ENCODE measurements around the gene GPRC5C. TPM values are rescaled to one million over a fixed set of nuclear protein-coding genes. Genes with fewer than 3 reads are reported as not detected.

Gene GPRC5C
- total and polyA plus RNA-seq, 7 donors = 6.1 to 78.1 (median 16.9) TPM

DNA sequence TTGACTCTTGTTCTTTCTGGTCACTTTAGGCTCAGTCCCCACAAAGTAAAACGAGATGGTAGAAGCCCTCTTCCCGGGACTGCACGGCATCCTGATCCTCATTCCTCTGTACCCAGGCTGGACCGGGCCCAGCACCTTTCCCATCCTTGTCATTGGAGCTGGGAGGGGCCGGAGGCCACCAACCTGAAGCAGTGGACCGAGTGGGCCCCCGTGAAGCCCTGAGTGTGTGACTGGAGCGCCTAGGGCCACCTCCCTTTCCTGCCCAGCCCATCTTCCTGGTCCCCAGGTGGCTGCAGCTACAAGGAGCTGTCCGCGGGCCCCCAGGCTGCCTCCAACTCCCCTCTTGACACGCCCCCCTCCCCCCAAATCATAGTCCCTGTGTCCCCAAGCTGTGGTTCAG, 17.4 kb downstream of the GPRC5C start:
- TF ChIP-seq, protein P1, sequence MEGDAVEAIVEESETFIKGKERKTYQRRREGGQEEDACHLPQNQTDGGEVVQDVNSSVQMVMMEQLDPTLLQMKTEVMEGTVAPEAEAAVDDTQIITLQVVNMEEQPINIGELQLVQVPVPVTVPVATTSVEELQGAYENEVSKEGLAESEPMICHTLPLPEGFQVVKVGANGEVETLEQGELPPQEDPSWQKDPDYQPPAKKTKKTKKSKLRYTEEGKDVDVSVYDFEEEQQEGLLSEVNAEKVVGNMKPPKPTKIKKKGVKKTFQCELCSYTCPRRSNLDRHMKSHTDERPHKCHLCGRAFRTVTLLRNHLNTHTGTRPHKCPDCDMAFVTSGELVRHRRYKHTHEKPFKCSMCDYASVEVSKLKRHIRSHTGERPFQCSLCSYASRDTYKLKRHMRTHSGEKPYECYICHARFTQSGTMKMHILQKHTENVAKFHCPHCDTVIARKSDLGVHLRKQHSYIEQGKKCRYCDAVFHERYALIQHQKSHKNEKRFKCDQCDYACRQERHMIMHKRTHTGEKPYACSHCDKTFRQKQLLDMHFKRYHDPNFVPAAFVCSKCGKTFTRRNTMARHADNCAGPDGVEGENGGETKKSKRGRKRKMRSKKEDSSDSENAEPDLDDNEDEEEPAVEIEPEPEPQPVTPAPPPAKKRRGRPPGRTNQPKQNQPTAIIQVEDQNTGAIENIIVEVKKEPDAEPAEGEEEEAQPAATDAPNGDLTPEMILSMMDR (IDR thresholded peaks at IDR 0.05) = no peak
- TF ChIP-seq EP300 (IDR thresholded peaks at IDR 0.05) = no peak
- no peak for TF ChIP-seq POLR2AphosphoS5 (IDR thresholded peaks at IDR 0.05)
- no peak for TF ChIP-seq POLR2A (IDR thresholded peaks at IDR 0.05)
- H3K4me1 ChIP-seq = peaks cover 0 to 14% (median 12%) of the 10 kb centered on the region in 4 donors
- no peaks in the 10 kb centered on the region for H3K27me3 ChIP-seq
- peak overlapping the region in 2 of 4 donors; percentile 10 to 32 for H3K27ac ChIP-seq
- 86 to 88% methylated on average over 11 of the region's 11 CpGs for whole genome bisulfite sequencing, 2 donors
- no peaks in the 10 kb centered on the region for H3K36me3 ChIP-seq
- H3K9me3 ChIP-seq = no peaks in the 10 kb centered on the region
- intact Hi-C loops (cut with DNase I) = no loop called here
- no peak for DNase-seq
- H3K4me3 ChIP-seq = no peak overlapping the region

DNA sequence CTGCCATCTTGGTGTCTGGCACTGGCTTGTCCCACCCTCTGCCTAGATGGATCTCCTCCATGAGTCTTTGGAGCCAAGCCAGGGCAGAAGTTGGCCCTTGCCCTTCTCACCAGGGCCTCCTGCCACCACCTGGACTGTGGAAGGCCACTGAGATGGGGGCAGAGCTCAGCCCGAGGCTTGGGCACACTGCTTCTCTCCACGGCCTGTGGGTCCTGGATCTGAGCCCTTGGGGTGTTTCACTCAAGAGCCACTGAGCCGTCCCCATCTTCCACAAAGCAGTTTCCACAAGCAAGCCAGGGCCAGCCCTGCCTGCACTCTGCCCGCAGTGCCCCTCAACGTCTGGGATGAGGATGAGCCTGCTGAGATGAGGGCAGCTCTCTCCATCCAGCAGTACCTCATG, 17.9 kb downstream of the GPRC5C start:
- no peaks in the 10 kb centered on the region for H3K27me3 ChIP-seq
- no peaks in the 10 kb centered on the region for H3K9me3 ChIP-seq
- TF ChIP-seq, protein P1 (IDR thresholded peaks at IDR 0.05) = no peak
- TF ChIP-seq POLR2A (IDR thresholded peaks at IDR 0.05) = no peak
- TF ChIP-seq POLR2AphosphoS5 (IDR thresholded peaks at IDR 0.05) = no peak
- no peak for TF ChIP-seq EP300 (IDR thresholded peaks at IDR 0.05)
- no peaks in the 10 kb centered on the region for H3K36me3 ChIP-seq
- H3K4me3 ChIP-seq = no peak overlapping the region
- peaks cover 0 to 18% (median 15%) of the 10 kb centered on the region in 4 donors for H3K4me1 ChIP-seq
- H3K27ac ChIP-seq = peak overlapping the region in 1 of 4 donors; percentile 32
- intact Hi-C loops (cut with DNase I) = loop anchor here (5.0 kb wide), 2 partner anchors 237 to 413 kb away; partner anchors contain the start of gene TTYH2
- 89 to 90% methylated on average over 5 of the region's 5 CpGs for WGBS, 2 donors
- no peak for DNase-seq

DNA sequence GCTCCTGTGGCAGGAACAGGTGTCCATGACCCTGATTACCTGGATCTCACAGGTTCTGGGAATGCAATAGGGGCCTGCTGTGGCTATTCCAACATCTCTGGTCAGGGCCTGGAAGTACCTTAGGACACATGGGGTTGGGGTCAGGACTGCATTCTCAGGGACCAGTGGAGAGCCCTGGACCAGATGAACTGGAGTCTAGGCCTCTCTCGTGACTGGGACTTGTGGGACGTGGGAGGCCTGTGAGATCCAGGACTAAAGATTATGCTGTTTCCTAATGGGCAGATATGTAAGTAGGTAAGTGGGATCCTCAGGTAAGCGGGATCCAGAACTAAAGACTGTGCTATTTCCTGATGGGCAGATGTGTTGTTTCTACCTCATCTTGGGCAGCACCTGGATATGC, 18.3 kb downstream of the GPRC5C start:
- Histone ChIP-seq H3K4me1 (peaks cover 0 to 19% (median 17%) of the 10 kb centered on the region in 4 donors), H3K27ac (no peak overlapping the region), H3K4me3 (no peak overlapping the region), H3K9me3 (no peaks in the 10 kb centered on the region), H3K36me3 (no peaks in the 10 kb centered on the region), H3K27me3 (no peaks in the 10 kb centered on the region)
- WGBS, 2 donors = 95 to 96% methylated on average over 3 of the region's 3 CpGs
- intact Hi-C loops (cut with DNase I) = loop anchor here (5.0 kb wide), 2 partner anchors 238 to 412 kb away; partner anchors contain the start of gene TTYH2
- TF ChIP-seq, protein P1 (IDR thresholded peaks at IDR 0.05) = no peak
- TF ChIP-seq EP300 (IDR thresholded peaks at IDR 0.05) (no peak), POLR2A (IDR thresholded peaks at IDR 0.05) (no peak), POLR2AphosphoS5 (IDR thresholded peaks at IDR 0.05) (no peak)
- no peak for DNase-seq

DNA sequence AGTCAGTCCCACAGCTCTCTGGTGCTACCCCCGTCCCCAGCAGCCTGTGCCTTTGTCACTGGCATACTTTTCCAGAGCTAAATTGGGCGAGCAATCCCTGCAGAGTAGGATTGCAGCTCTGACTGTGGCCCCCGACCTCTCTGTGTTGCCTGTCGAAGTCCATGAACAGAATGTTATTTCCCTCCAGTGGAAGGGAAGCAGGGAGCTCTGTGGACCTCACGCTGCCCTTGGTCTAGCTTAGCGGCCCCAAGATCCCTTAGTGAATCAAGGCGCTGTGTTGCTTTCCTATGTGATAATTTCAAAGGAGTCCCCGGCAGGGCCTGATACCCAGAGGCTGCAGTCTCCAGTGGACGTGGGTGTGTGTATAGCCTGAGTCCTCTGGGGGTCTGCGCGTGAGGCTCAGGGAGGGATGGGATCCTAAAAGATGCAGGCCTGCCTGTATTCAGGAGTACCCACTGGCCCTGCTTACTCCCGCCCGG, 19.1 kb downstream of the GPRC5C start:
- intact Hi-C loops (cut with DNase I) = loop anchor here (5.0 kb wide), 2 partner anchors 239 to 411 kb away; partner anchors contain the start of gene TTYH2
- no peaks in the 10 kb centered on the region for H3K27me3 ChIP-seq
- no peak for DNase-seq
- no peaks in the 10 kb centered on the region for H3K9me3 ChIP-seq
- no peak overlapping the region for H3K4me3 ChIP-seq
- WGBS, 2 donors = 86 to 92% methylated on average over 13 of the region's 13 CpGs
- no peak overlapping the region for H3K27ac ChIP-seq
- no peaks in the 10 kb centered on the region for H3K36me3 ChIP-seq
- peaks cover 0 to 19% (median 17%) of the 10 kb centered on the region in 4 donors for H3K4me1 ChIP-seq
- TF ChIP-seq EP300 (IDR thresholded peaks at IDR 0.05) (no peak), POLR2AphosphoS5 (IDR thresholded peaks at IDR 0.05) (no peak), POLR2A (IDR thresholded peaks at IDR 0.05) (no peak)
- TF ChIP-seq, protein P1 (IDR thresholded peaks at IDR 0.05) = no peak
